ENCODE measurements around the gene KRT74.

GRCh38 chr12:52528641-52529143 lies 45.0 kb downstream of the KRT74 start:
- no peak for TF ChIP-seq CTCF (conservative IDR thresholded peaks at IDR 0.05; ENCODE audit: low read length)
- TF ChIP-seq EZH2phosphoT487 (IDR thresholded peaks at IDR 0.05; ENCODE audit: borderline replicate concordance, low read depth, low read length) = no peak
